Mucosa of rectum (tissue), 2 donors: ENCODE data around the gene DSCAM.

ENCODE experiments used
- H3K27ac ChIP-seq, 2 donors: one replicate each; pipeline ENCODE4 v1.7.0; 2013; ENCODE audit warnings: inconsistent platforms in 2 of 2, low read depth in 2 of 2, low read length in 2 of 2
- H3K27me3 ChIP-seq, 2 donors: one replicate each; pipeline ENCODE4 v1.7.0; 2013; ENCODE audit warnings: low read length in 2 of 2; ENCODE audit not compliant: control insufficient read depth in 2 of 2, insufficient read depth in 2 of 2
- H3K36me3 ChIP-seq, 2 donors: one replicate each; pipeline ENCODE4 v1.7.0; 2013; ENCODE audit warnings: low read length in 2 of 2; ENCODE audit not compliant: control insufficient read depth in 2 of 2, insufficient read depth in 2 of 2
- H3K4me1 ChIP-seq, 2 donors: one replicate each; pipeline ENCODE4 v1.7.0; 2013; ENCODE audit warnings: low read length in 2 of 2, mild to moderate bottlenecking in 1 of 2; ENCODE audit not compliant: control insufficient read depth in 2 of 2, insufficient read depth in 2 of 2
- H3K4me3 ChIP-seq, 2 donors: one replicate each; pipeline ENCODE4 v1.7.0; 2013; ENCODE audit warnings: low read length in 2 of 2
- H3K9ac ChIP-seq, 2 donors: one replicate each; pipeline ENCODE4 v1.7.0; 2013; ENCODE audit warnings: low read length in 2 of 2, low read depth in 1 of 2, mild to moderate bottlenecking in 1 of 2
- H3K9me3 ChIP-seq, 2 donors: one replicate each; pipeline ENCODE4 v1.7.0; 2013; ENCODE audit warnings: low read length in 2 of 2; ENCODE audit not compliant: control insufficient read depth in 2 of 2
- donor health status: healthy.
- donor health status: Normal muscosa, but diverticular disease.

DSCAM gene

GRCh38 chr21:40840401-40841125, 6.4 kb downstream of the DSCAM start:
- H3K27me3 ChIP-seq = no peaks in the 10 kb centered on the region
- H3K27ac ChIP-seq = no peak overlapping the region

GRCh38 chr21:40839521-40839920, 7.4 kb downstream of the DSCAM start:
- H3K27ac ChIP-seq = no peak overlapping the region
- no peak overlapping the region for H3K4me3 ChIP-seq
- no peaks in the 10 kb centered on the region for H3K9me3 ChIP-seq
- H3K36me3 ChIP-seq = no peaks in the 10 kb centered on the region
- no peaks in the 10 kb centered on the region for H3K27me3 ChIP-seq
- H3K9ac ChIP-seq = no peak overlapping the region
- H3K4me1 ChIP-seq = no peaks in the 10 kb centered on the region

More at GRCh38 chr21:40840401-40841125, 6.4 kb downstream of the DSCAM start:
- H3K9me3 ChIP-seq = no peaks in the 10 kb centered on the region
- H3K4me3 ChIP-seq = no peak overlapping the region
- H3K36me3 ChIP-seq = no peaks in the 10 kb centered on the region
- H3K4me1 ChIP-seq = no peaks in the 10 kb centered on the region
- no peak overlapping the region for H3K9ac ChIP-seq

GRCh38 chr21:40837456-40837855, 9.5 kb downstream of the DSCAM start:
- Histone ChIP-seq H3K9ac (no peak overlapping the region), H3K27me3 (no peaks in the 10 kb centered on the region), H3K4me1 (no peaks in the 10 kb centered on the region), H3K9me3 (no peaks in the 10 kb centered on the region), H3K27ac (no peak overlapping the region), H3K36me3 (no peaks in the 10 kb centered on the region), H3K4me3 (no peak overlapping the region)

GRCh38 chr21:40835184-40835694, 11.7 kb downstream of the DSCAM start:
- H3K4me3 ChIP-seq = no peak overlapping the region
- H3K27ac ChIP-seq = no peak overlapping the region
- no peaks in the 10 kb centered on the region for H3K9me3 ChIP-seq
- no peaks in the 10 kb centered on the region for H3K36me3 ChIP-seq
- H3K9ac ChIP-seq = no peak overlapping the region
- no peaks in the 10 kb centered on the region for H3K4me1 ChIP-seq
- H3K27me3 ChIP-seq = no peaks in the 10 kb centered on the region

GRCh38 chr21:40833184-40833583, 13.8 kb downstream of the DSCAM start:
- Histone ChIP-seq H3K4me3 (no peak overlapping the region), H3K4me1 (no peaks in the 10 kb centered on the region), H3K9ac (no peak overlapping the region), H3K9me3 (no peaks in the 10 kb centered on the region), H3K36me3 (no peaks in the 10 kb centered on the region), H3K27ac (no peak overlapping the region), H3K27me3 (no peaks in the 10 kb centered on the region)

- no peaks in the 10 kb centered on the region for H3K27me3 ChIP-seq
These were observed 14.6 kb downstream of the DSCAM start for GRCh38 chr21:40832316-40832715.

GRCh38 chr21:40830836-40831235, 16.1 kb downstream of the DSCAM start:
- H3K27me3 ChIP-seq = no peaks in the 10 kb centered on the region
- H3K36me3 ChIP-seq = no peaks in the 10 kb centered on the region
- no peak overlapping the region for H3K27ac ChIP-seq
- H3K4me3 ChIP-seq = no peak overlapping the region
- H3K4me1 ChIP-seq = no peaks in the 10 kb centered on the region
- H3K9ac ChIP-seq = no peak overlapping the region
- H3K9me3 ChIP-seq = no peaks in the 10 kb centered on the region

More at GRCh38 chr21:40832316-40832715, 14.6 kb downstream of the DSCAM start:
- no peak overlapping the region for H3K9ac ChIP-seq
- H3K4me1 ChIP-seq = no peaks in the 10 kb centered on the region
- no peak overlapping the region for H3K27ac ChIP-seq
- H3K36me3 ChIP-seq = no peaks in the 10 kb centered on the region
- no peaks in the 10 kb centered on the region for H3K9me3 ChIP-seq
- no peak overlapping the region for H3K4me3 ChIP-seq

GRCh38 chr21:40829791-40830190, 17.2 kb downstream of the DSCAM start:
- Histone ChIP-seq H3K27ac (no peak overlapping the region), H3K36me3 (no peaks in the 10 kb centered on the region), H3K9ac (no peak overlapping the region), H3K27me3 (no peaks in the 10 kb centered on the region), H3K9me3 (no peaks in the 10 kb centered on the region), H3K4me1 (no peaks in the 10 kb centered on the region), H3K4me3 (no peak overlapping the region)

GRCh38 chr21:40829308-40829707, 17.6 kb downstream of the DSCAM start:
- no peaks in the 10 kb centered on the region for H3K27me3 ChIP-seq
- H3K4me3 ChIP-seq = no peak overlapping the region
- no peak overlapping the region for H3K27ac ChIP-seq
- no peaks in the 10 kb centered on the region for H3K4me1 ChIP-seq
- no peak overlapping the region for H3K9ac ChIP-seq
- no peaks in the 10 kb centered on the region for H3K9me3 ChIP-seq
- no peaks in the 10 kb centered on the region for H3K36me3 ChIP-seq

GRCh38 chr21:40827509-40827908, 19.4 kb downstream of the DSCAM start:
- Histone ChIP-seq H3K9me3 (no peaks in the 10 kb centered on the region), H3K4me3 (no peak overlapping the region), H3K36me3 (no peaks in the 10 kb centered on the region), H3K27ac (no peak overlapping the region), H3K4me1 (no peaks in the 10 kb centered on the region), H3K27me3 (no peaks in the 10 kb centered on the region), H3K9ac (no peak overlapping the region)
